Colonic mucosa (tissue), 4 donors: ENCODE results near the gene SNRPD2. TPM values are rescaled to one million over a fixed set of nuclear protein-coding genes. Genes with fewer than 3 reads are reported as not detected.
A peak's percentile ranks its signal among the peaks of the same experiment; 100 is the strongest.

Experiments used
- DNase-seq: peaks from one replicate; pipeline ENCODE4 v3.0.0-alpha.2; 2020
- H3K27ac ChIP-seq: fragments of 200-600 bp; one replicate; pipeline ENCODE4 v1.8.0; 2021
- H3K27me3 ChIP-seq: fragments of 200-600 bp; one replicate; pipeline ENCODE4 v1.8.0; 2021
- H3K36me3 ChIP-seq: fragments of 200-600 bp; one replicate; pipeline ENCODE4 v1.8.0; 2021
- H3K4me1 ChIP-seq: fragments of 200-600 bp; one replicate; pipeline ENCODE4 v1.8.0; 2021; ENCODE audit warnings: mild to moderate bottlenecking
- H3K4me3 ChIP-seq: fragments of 200-600 bp; one replicate; pipeline ENCODE4 v1.8.0; 2021
- H3K9ac ChIP-seq, 2 donors: one replicate each; pipeline ENCODE4 v1.7.0; 2013; ENCODE audit warnings: control low read depth in 2 of 2, low read depth in 2 of 2, low read length in 2 of 2
- H3K9me3 ChIP-seq: fragments of 200-600 bp; one replicate; pipeline ENCODE4 v1.8.0; 2021
- intact Hi-C: fragments of 100-400 bp; cut with DNase I; formaldehyde crosslinking; loops from one replicate; pipeline ENCODE4 v1.14.1; 2022
- total RNA-seq, 2 donors: library from RNA; stranded (reverse); fragmentation: NEBNext Ultra II Directional in 1 of 2; extraction: Animal tissue kit (Norgen Biotek cat#: 25700) in 1 of 2; gene quantifications; one replicate each; pipeline ENCODE4 v1.2.1, GENCODE V29; 2021
- TF ChIP-seq, protein P1 (sequence below): fragments of 200-600 bp; IDR thresholded peaks from one replicate; pipeline ENCODE4 v1.8.0; 2022; ENCODE audit warnings: antibody characterized with exemption, mild to moderate bottlenecking
- donor health status: healthy.
- donor health status: DM: no; HTN: no; CAD: no.
- donor health status: DM: no; HTN: no; CAD: no.

Gene SNRPD2
- total RNA-seq, 2 donors from 2014 or later = 269 to 484 TPM

DNA sequence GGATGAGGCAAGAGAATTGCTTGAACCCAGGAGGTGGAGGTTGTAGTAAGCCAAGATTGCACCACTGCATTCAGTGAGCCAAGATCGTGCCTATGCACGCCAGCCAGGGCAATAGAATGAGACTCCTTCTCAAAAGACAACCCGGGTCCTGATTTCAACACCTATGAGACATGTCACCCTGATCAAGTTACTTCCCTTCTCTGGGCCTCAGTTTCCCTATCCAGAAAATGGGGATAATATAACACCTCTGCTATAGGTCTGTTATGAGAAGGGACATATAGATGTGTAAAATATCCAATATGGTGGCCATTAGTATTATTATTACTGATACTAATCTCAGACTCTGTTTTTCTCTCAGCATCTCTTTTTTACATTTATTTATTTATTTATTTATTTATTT, 36.7 kb downstream of the SNRPD2 start:
- TF ChIP-seq, protein P1, sequence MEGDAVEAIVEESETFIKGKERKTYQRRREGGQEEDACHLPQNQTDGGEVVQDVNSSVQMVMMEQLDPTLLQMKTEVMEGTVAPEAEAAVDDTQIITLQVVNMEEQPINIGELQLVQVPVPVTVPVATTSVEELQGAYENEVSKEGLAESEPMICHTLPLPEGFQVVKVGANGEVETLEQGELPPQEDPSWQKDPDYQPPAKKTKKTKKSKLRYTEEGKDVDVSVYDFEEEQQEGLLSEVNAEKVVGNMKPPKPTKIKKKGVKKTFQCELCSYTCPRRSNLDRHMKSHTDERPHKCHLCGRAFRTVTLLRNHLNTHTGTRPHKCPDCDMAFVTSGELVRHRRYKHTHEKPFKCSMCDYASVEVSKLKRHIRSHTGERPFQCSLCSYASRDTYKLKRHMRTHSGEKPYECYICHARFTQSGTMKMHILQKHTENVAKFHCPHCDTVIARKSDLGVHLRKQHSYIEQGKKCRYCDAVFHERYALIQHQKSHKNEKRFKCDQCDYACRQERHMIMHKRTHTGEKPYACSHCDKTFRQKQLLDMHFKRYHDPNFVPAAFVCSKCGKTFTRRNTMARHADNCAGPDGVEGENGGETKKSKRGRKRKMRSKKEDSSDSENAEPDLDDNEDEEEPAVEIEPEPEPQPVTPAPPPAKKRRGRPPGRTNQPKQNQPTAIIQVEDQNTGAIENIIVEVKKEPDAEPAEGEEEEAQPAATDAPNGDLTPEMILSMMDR = no peak
- Histone ChIP-seq H3K9me3 (no peaks in the 10 kb centered on the region), H3K4me3 (no peak overlapping the region), H3K36me3 (no peaks in the 10 kb centered on the region), H3K4me1 (no peaks in the 10 kb centered on the region), H3K27me3 (no peaks in the 10 kb centered on the region), H3K27ac (no peak overlapping the region), H3K9ac (no peak overlapping the region)
- DNase-seq = no peak
- intact Hi-C loops = no loop called here

- no peaks in the 10 kb centered on the region for H3K36me3 ChIP-seq
- no peak overlapping the region for H3K9ac ChIP-seq
- no peak overlapping the region for H3K4me3 ChIP-seq
- H3K9me3 ChIP-seq = no peaks in the 10 kb centered on the region
- intact Hi-C loops = no loop called here
- DNase-seq = no peak
- TF ChIP-seq, protein P1 = no peak
- H3K4me1 ChIP-seq = no peaks in the 10 kb centered on the region
- H3K27me3 ChIP-seq = no peaks in the 10 kb centered on the region
- H3K27ac ChIP-seq = no peak overlapping the region
These were observed 38.1 kb downstream of the SNRPD2 start for GRCh38 chr19:45653634-45654033.

DNA sequence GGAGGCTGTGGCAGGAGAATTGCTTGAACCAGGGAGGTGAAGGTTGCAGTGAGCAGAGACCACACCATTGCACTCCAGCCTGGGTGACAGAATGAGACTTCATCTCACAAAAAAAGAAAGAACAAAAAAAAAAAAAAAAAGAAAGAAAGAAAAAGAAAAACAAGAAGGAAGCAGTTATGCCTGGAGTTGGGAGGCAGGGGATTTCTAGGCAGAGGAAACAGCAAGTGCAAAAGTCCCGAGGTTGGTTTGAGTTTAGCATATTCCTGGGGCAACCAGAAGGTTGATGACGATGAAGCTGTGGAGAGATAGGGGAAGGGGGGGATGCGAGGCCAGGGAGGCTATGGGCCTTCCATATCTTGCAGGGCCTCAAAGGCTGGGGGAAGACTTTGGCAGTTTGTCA, 41.0 kb downstream of the SNRPD2 start:
- intact Hi-C loops = no loop called here
- TF ChIP-seq, protein P1 = no peak
- Histone ChIP-seq H3K4me3 (no peak overlapping the region), H3K27ac (no peak overlapping the region), H3K9ac (no peak overlapping the region), H3K9me3 (no peaks in the 10 kb centered on the region), H3K4me1 (no peaks in the 10 kb centered on the region), H3K27me3 (no peaks in the 10 kb centered on the region), H3K36me3 (no peaks in the 10 kb centered on the region)
- no peak for DNase-seq

GRCh38 chr19:45646345-45646698, 45.4 kb downstream of the SNRPD2 start:
- H3K4me1 ChIP-seq = peaks cover 7% of the 10 kb centered on the region
- H3K27ac ChIP-seq = no peak overlapping the region
- TF ChIP-seq, protein P1 = no peak
- H3K36me3 ChIP-seq = no peaks in the 10 kb centered on the region
- peaks cover 18% of the 10 kb centered on the region for H3K27me3 ChIP-seq
- DNase-seq = no peak
- intact Hi-C loops = loop anchor here (10.0 kb wide), 1 partner anchor 122 kb away; no protein-coding TSS in a partner anchor
- H3K4me3 ChIP-seq = no peak overlapping the region
- no peak overlapping the region for H3K9ac ChIP-seq
- no peaks in the 10 kb centered on the region for H3K9me3 ChIP-seq

GRCh38 chr19:45645631-45646344, 46.0 kb downstream of the SNRPD2 start:
- Histone ChIP-seq H3K27ac (no peak overlapping the region), H3K4me1 (peaks cover 7% of the 10 kb centered on the region), H3K36me3 (no peaks in the 10 kb centered on the region), H3K4me3 (no peak overlapping the region), H3K9ac (no peak overlapping the region), H3K27me3 (peaks cover 18% of the 10 kb centered on the region), H3K9me3 (no peaks in the 10 kb centered on the region)
- DNase-seq = peak; percentile 71
- TF ChIP-seq, protein P1 = no peak
- intact Hi-C loops = loop anchor here (10.0 kb wide), 1 partner anchor 121 kb away; no protein-coding TSS in a partner anchor
